Measurements from ENCODE around the gene ICAM5. TPM values are rescaled to one million over a fixed set of nuclear protein-coding genes. Genes with fewer than 3 reads are reported as not detected.

Gene ICAM5
- total RNA-seq, 1 donor from 2014 or later: 0.38 TPM

DNA sequence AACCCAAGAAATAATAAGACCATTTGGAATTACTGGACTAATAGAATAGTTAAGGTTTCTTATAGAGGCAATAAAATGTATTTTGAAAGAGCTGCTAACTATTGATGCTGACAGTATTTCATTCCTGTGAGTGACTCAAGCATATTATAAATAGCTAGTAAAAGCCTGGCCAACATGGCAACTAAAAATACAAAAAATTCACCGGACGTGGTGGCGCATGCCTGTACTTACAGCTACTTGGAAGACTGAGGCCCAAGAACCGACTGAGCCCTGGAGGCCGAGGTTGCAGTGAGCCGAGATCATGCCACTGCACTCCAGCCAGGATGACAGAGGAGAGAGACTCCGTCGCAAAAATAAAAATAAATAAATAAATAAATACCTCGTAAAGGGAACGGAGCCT is 55.0 kb downstream of the ICAM5 start:
- Histone ChIP-seq H3K36me3 (ENCODE audit: control insufficient read depth, insufficient read depth, low read length) (no peaks in the 10 kb centered on the region), H3K27me3 (ENCODE audit: control insufficient read depth, insufficient read depth, low read length) (no peaks in the 10 kb centered on the region), H3K4me3 (ENCODE audit: low read depth, low read length) (no peak overlapping the region)
- no peak for TF ChIP-seq CTCF (IDR thresholded peaks at IDR 0.05; ENCODE audit: insufficient read depth, low read length, poor library complexity, severe bottlenecking)
- no peak for DNase-seq (ENCODE audit: low read depth)

Other genes with a start within 250 kb of the ICAM5 start
- 32.1 and 35.3 TPM in 2 replicates for gene SHFL, start 203.6 kb upstream of the ICAM5 start, total RNA-seq
- gene ANGPTL6, start 187.3 kb upstream of the ICAM5 start, total RNA-seq: 0.96 TPM in 1 of 2 replicates, not detected in the other
- 50.0 and 63.4 TPM in 2 replicates for gene PPAN, start 183.6 kb upstream of the ICAM5 start, total RNA-seq
- 6.3 and 9.4 TPM in 2 replicates for gene P2RY11, start 178.3 kb upstream of the ICAM5 start, total RNA-seq
- 321 and 329 TPM in 2 replicates for gene EIF3G, start 170.1 kb upstream of the ICAM5 start, total RNA-seq
- 66.9 and 75.6 TPM in 2 replicates for gene DNMT1, start 95.0 kb upstream of the ICAM5 start, total RNA-seq
- gene S1PR2, start 58.6 kb upstream of the ICAM5 start, total RNA-seq: 8.3 and 9.4 TPM in 2 replicates
- gene MRPL4, start 37.7 kb upstream of the ICAM5 start, total RNA-seq: 96.3 and 98.7 TPM in 2 replicates
- gene ICAM1, start 18.8 kb upstream of the ICAM5 start, total RNA-seq: 155 TPM in 2 replicates
- gene ICAM4, start 3.0 kb upstream of the ICAM5 start, total RNA-seq: 0.13 TPM in 1 of 2 replicates, not detected in the other
- gene ZGLP1, start 19.9 kb downstream of the ICAM5 start, total RNA-seq: 2.3 and 2.9 TPM in 2 replicates
- 43.5 and 73.5 TPM in 2 replicates for gene FDX2, start 26.1 kb downstream of the ICAM5 start, total RNA-seq
- gene RAVER1, start 43.6 kb downstream of the ICAM5 start, total RNA-seq: 32.9 and 45.6 TPM in 2 replicates
- 4.7 and 6.8 TPM in 2 replicates for gene ICAM3, start 49.7 kb downstream of the ICAM5 start, total RNA-seq
- 64.8 and 104 TPM in 2 replicates for gene TYK2, start 90.6 kb downstream of the ICAM5 start, total RNA-seq
- 309 and 327 TPM in 2 replicates for gene CDC37, start 113.6 kb downstream of the ICAM5 start, total RNA-seq
- 1.7 and 1.8 TPM in 2 replicates for gene PDE4A, start 130.6 kb downstream of the ICAM5 start, total RNA-seq
- gene KEAP1, start 213.4 kb downstream of the ICAM5 start, total RNA-seq: 49.2 and 64.1 TPM in 2 replicates
- 0.08 and 0.62 TPM in 2 replicates for gene S1PR5, start 227.5 kb downstream of the ICAM5 start, total RNA-seq